CD4-positive, alpha-beta T cell treated with Interferon gamma for 1 hour (primary cell): ENCODE results near the gene AKT3.

ENCODE experiments used
- DNase-seq: peaks from one replicate; pipeline ENCODE4 v3.0.0-alpha.2; 2020

Gene AKT3

DNA sequence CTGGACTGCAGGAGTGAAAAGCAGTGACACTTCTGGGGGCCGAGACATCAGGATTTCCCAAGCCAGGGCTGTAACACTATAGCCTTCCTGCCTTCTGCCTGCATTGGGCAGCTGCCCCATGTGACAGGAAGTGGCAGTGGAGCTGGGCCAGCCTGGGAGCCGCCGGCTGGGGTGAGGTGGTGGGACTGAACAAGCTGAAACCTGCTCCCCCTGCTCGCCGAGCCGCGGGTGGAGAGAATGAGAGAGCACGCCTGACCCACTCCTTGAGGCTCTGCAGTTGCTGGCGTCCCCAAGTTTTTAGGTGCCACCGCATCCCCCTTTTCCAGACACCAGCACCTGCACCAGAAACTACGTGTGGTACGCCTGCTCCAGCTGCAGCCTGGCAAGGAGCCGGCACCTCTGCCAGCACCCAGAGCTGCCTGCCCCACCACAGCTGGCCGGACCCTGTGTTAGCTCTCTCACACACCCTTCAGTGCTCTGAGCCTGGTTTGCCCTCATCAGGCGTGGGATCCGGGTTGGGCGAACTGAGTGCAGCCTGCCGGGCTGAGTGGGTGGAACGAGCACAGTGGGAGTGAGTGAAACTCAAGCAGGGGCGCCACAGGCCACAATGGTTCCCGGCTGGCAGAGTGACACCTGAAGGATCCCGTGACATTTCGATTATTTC lies 119.4 kb downstream of the AKT3 start:
- peak; percentile 4 for DNase-seq

DNA sequence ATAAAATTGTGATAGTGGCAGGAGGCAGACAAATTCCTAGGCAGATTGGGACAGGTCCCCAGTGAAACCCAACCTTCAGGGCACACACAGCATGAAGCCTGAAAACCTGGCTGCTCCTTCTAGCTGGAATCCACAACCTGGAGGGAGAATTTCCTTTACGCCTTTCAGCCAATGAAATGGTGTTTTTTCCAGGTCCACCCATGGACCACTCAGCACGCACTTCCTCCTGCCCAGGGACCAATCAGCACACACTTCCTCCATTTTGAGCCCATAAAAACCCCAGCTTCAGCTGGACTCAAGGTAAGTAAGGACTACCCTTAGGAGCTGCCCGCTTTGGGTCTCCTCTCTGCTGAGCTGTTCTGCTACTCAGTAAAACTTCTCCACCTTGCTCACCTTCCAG lies 120.1 kb downstream of the AKT3 start:
- DNase-seq: no peak

DNA sequence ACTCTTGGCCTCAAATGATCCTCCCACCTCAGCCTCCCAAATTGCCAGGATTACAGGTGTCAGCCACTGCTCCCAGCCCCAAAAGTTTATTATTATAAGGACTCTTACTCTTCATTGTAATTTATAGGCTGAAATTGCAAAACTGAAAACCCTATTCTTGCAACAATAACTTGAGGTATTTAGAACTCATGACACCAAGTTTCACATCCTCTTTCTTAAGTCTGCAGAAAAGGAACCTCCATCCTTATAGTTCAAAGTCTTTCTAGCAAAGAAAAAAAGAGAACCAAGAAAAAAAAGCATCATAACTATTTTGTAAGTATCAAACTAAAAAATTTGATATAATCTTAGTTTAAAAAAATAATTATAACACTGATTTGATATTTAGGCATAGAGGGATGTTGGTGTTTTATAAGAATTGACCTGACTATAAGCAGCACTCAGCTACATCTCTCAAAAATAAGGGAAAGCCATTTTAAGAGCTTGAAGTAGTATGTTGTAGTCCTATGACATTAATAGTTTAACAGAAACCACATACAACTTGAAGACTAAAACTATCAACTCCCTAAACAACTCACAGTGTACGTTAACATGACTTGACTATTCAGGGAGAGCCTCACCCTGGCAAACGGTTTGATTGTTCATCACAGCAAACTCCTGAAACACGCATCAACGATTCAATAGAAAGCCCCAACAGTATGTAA lies 122.4 kb downstream of the AKT3 start:
- peak; percentile 2 for DNase-seq

DNA sequence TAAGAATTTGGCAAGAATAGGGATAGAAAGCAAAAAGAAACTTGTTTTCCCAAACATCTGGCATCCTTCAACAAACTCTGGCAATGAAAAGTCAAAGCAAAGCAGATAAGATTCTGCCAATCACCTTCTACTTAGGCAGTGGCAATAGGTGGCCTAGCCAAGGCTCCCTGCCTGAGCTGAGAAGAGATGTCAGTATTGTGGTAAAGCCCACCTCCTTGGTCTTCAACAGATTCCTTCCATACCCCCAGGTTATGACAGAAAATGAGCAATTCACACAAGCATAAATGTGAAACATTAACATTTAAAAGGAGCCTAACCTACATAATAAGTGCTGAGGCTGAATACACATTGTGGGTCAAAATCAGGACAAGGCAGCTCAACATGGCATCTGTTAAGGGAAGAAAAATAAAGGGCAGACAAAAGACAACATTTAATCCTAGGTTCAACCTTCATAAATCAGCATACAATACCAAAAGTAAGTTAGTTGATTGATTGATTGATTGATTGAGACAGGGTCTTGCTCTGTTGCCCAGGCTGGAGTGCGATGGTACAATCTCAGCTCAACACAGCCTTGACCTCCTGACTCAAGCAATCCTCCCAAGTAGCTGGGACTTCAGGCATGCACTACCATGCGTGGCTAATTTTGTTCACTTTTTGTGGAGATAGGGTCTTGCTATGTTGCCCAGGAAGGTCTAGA lies 123.1 kb downstream of the AKT3 start:
- DNase-seq: no peak

DNA sequence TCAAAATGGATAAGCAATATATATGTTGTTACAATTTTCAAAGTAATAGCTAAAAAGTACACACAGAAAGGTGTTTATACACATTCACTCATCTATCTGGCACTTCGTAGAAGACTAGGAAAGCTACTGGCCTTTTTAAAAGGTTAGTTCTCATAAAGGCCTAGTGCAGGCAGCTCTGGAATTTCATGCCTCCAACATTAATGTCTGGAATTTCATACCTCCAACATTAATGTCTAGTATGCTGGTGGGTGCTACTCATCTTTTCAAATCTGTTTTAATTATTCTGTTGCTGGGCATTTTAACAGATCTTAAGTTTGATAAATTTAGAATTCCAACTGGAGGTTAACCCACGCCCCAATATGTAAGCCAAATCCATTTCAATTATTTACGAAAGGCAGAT lies 124.2 kb downstream of the AKT3 start:
- no peak for DNase-seq

DNA sequence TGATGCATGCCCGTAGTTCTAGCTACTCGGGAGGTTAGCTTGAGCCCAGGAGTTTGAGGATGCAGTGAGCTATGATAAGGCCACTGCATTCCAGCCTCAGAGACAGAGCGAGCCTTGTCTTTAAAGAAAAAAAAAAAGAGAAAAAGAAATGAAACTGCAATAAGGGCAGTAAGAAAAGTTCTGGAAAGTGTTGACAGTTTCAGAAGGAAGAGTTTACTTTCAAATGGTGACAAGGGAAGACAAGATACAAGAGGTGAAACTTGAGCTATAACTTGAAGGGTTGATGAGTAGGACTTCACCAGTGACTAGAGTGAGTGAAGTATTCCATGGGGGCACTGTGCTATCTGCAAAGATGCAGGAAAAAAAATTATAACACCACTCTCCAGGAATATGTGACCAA lies 125.0 kb downstream of the AKT3 start:
- DNase-seq: no peak

GRCh38 chr1:243723458-243724043 lies 126.5 kb downstream of the AKT3 start:
- no peak for DNase-seq

GRCh38 chr1:243723050-243723449 lies 127.0 kb downstream of the AKT3 start:
- DNase-seq: no peak

GRCh38 chr1:243719476-243719875 lies 130.6 kb downstream of the AKT3 start:
- DNase-seq: no peak

DNA sequence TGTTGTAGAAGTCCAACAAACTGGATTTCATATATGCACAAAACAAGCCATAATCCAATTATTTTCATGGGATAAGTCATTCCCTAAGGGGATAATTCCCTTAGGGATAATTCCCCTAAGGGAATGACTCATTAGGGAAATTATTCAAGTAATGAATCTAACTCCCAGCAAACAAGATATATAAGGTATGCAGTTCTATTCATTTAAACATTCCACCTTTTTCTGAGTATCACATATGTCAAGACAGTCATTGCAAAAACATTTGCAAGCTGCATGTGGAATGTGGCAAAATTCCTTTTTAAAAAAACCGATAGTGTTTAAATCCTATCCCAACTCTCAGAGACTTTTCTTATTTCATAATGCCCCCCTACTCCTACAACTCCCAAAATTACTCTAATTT lies 131.2 kb downstream of the AKT3 start:
- no peak for DNase-seq

GRCh38 chr1:243718022-243718421 lies 132.0 kb downstream of the AKT3 start:
- no peak for DNase-seq

DNA sequence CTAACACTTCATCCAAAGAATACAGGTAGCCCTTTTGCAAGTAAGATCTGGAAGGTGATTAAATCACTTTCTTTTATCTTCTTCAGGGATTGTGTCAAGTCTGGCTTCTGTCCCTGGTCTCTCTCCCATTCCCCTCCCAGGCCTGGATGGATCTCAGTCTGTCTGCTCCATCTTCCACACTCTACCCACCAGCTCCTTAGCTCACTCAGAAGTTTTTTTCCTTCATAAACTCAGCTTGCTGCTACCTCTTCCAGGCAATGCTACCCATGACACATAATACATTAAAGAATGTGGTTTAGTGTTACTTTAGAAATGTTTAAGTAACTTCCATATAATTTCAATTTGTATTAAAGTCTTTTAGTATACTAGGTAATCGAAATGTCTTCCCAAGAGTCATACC lies 133.1 kb downstream of the AKT3 start:
- DNase-seq: no peak

GRCh38 chr1:243715285-243715684 lies 134.8 kb downstream of the AKT3 start:
- no peak for DNase-seq

DNA sequence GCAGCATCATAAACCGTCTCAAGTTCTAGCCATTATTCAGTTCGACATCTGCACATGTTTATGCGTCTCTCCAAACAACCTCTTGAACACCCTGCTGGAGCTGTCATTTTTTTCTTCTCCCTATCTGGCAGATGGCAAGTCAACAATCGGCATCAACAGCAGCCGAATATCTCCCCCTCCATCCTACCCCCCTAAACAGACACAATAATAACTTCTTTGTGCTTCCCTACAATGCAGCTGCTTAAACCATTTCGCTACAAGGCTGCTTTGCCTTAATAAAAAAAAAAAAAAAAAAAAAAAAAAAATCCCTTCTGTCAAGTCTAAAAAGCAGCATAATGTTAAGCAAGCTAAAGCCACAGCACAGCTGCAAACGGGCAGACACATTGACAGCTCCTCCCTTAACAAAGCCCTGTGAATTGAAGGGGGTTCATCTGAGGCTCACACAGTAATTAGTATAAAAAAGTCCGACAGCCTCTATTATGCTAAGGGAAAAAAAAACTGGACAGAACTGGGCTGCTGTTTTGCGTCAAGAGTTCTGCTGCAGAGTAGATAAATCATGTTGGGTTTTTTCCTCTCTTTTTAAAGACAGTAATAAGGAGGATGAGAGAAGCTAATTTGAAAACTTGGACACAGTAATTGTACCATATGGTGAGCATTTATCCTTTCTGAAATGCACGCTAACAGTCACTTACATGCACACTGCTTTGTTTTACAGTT lies 136.4 kb downstream of the AKT3 start:
- no peak for DNase-seq

- DNase-seq: no peak
Measured at GRCh38 chr1:243712941-243713340, 137.1 kb downstream of the AKT3 start.

GRCh38 chr1:243712242-243712641 lies 137.8 kb downstream of the AKT3 start:
- no peak for DNase-seq

DNA sequence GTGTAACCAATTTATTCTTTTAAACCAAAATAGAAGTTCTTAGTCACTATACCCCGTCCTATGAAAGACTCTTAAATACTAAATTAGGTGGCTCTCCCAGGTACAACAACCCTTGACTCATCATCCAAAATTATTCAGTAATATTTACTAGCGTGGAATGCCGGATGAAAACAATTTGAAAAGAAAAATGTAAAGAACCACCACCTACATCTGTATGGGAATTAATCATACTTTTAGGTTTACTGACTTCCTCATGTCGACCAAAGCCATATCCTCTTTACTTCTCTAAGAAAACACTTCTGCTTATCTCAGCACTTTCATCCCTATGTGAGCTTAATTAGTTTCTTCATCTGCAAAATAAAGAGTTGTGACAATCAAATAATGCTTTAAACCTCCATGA lies 139.6 kb downstream of the AKT3 start:
- no peak for DNase-seq

GRCh38 chr1:243708210-243708609 lies 141.8 kb downstream of the AKT3 start:
- no peak for DNase-seq

GRCh38 chr1:243706563-243706962 lies 143.5 kb downstream of the AKT3 start:
- no peak for DNase-seq

- DNase-seq: no peak
Measured at GRCh38 chr1:243705585-243705984, 144.5 kb downstream of the AKT3 start.

DNA sequence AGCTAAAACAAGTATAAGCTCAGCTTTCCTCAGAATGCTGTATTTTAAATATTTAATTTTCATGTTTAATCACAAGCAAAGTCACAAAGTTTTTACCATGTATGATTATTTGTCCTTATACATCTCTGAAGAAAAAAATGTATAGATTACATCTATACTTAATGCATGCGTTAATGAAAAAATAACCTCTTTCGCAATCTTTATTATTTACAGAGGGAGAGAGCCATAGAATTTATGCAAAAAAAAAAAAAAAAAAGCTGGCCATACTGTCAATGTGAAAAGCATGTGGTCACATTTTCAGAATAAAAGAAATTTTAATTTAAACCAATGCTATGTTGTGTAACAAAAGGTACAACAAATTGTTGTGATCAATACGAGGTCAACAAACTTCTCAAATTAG lies 148.2 kb downstream of the AKT3 start:
- no peak for DNase-seq

DNA sequence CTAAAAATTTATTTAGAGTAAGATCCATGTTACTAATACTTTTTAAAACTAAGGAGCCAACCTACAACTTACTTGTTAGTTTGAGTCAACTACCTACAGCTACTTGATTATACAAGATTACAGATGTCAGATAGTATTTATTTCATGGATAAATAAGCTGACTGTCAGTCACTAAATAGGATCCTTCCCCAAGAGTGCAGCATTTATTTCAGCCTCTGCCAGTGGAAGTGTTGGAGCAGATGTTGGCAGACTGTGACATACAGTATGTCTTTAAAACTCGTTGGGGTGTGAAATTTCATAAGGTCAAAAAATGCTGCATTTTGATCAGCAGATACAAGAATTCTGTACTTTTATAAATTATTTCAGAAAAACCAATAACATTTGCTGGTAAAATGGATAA lies 156.2 kb downstream of the AKT3 start:
- DNase-seq: no peak

DNA sequence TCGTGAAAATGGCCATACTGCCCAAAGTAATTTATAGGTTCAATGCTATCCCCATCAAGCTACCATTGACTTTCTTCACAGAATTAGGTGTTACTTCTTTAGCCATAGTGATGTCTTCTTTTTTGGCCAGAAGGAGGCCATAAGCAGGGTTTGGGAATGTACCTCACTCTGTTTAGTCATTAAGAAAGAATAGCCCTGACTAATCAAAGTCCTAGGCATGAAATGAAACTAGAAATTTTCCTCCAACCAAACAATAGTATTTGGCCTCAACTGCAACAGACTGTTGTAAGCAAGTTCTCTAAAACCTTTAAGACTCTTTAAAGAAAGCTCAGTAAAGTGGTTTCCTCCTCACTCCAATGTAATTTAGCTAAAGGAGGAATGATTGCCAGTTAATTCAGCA lies 163.9 kb downstream of the AKT3 start:
- DNase-seq: no peak
